Endothelial cell (in vitro differentiated cells): ENCODE results near the gene ALKBH6. TPM values are rescaled to one million over a fixed set of nuclear protein-coding genes. Genes with fewer than 3 reads are reported as not detected.
A peak's percentile ranks its signal among the peaks of the same experiment; 100 is the strongest.

Source experiments
- DNase-seq: peaks from one replicate; pipeline ENCODE4 v3.0.0; 2021; ENCODE audit warnings: low spot score
- H3K27ac Mint-ChIP-seq: one replicate; pipeline ENCODE4 v1.8.0; 2021; ENCODE audit warnings: mixed read lengths, inconsistent platforms; ENCODE audit not compliant: unreplicated experiment
- H3K27me3 Mint-ChIP-seq: one replicate; pipeline ENCODE4 v1.8.0; 2021; ENCODE audit warnings: mild to moderate bottlenecking, moderate library complexity, mixed read lengths, inconsistent platforms; ENCODE audit not compliant: unreplicated experiment
- H3K36me3 Mint-ChIP-seq: one replicate; pipeline ENCODE4 v1.8.0; 2021; ENCODE audit warnings: mild to moderate bottlenecking, low read depth, mixed read lengths, inconsistent platforms; ENCODE audit not compliant: unreplicated experiment
- H3K4me1 Mint-ChIP-seq: one replicate; pipeline ENCODE4 v1.8.0; 2021; ENCODE audit warnings: mild to moderate bottlenecking, mixed read lengths, inconsistent platforms; ENCODE audit not compliant: unreplicated experiment
- H3K4me3 Mint-ChIP-seq: one replicate; pipeline ENCODE4 v1.8.0; 2021; ENCODE audit warnings: mild to moderate bottlenecking, mixed read lengths, inconsistent platforms; ENCODE audit not compliant: unreplicated experiment
- H3K9me3 Mint-ChIP-seq: one replicate; pipeline ENCODE4 v1.8.0; 2021; ENCODE audit warnings: mixed read lengths, inconsistent platforms; ENCODE audit not compliant: unreplicated experiment
- total RNA-seq: library from RNA; stranded (reverse); fragmentation: NEBNext Ultra II Directional; extraction: Animal tissue kit (Norgen Biotek cat#: 25700); gene quantifications from one replicate; pipeline ENCODE4 v1.2.1, GENCODE V29; 2021; ENCODE audit not compliant: unreplicated experiment
- TF ChIP-seq, protein P1 (sequence below): fragments of 200-600 bp; sonication (generic); IDR thresholded peaks from one replicate; pipeline ENCODE4 v1.5.0; 2021; ENCODE audit warnings: antibody characterized with exemption; ENCODE audit not compliant: unreplicated experiment

Gene ALKBH6
- total RNA-seq, 1 donor from 2014 or later = 27.3 TPM

DNA sequence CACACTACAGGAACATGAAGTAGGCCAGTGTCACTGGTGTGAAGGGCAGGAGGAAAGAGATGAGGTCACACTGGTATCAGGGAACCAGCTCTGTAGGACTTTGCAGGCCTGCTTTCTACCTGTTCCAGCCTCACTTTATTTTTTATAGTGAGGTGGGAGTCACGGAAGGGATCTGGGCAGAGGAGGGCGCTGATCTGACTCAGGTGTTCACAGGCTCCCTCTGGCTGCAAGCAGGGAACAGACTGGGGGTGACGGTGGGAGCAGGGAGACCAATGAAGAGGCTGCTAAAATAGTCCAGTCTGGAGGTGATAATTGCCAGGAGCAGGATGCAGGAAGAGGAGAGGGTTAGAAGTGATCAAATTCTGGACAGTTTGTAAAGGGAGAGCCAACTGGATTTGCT lies 37.2 kb upstream of the ALKBH6 start:
- Mint-ChIP-seq H3K36me3 (peaks cover 11% of the 10 kb centered on the region), H3K9me3 (no peaks in the 10 kb centered on the region), H3K4me3 (no peak overlapping the region), H3K27ac (peak overlapping the region; percentile 51), H3K27me3 (peaks cover 9% of the 10 kb centered on the region), H3K4me1 (peaks cover 19% of the 10 kb centered on the region)
- TF ChIP-seq, protein P1, sequence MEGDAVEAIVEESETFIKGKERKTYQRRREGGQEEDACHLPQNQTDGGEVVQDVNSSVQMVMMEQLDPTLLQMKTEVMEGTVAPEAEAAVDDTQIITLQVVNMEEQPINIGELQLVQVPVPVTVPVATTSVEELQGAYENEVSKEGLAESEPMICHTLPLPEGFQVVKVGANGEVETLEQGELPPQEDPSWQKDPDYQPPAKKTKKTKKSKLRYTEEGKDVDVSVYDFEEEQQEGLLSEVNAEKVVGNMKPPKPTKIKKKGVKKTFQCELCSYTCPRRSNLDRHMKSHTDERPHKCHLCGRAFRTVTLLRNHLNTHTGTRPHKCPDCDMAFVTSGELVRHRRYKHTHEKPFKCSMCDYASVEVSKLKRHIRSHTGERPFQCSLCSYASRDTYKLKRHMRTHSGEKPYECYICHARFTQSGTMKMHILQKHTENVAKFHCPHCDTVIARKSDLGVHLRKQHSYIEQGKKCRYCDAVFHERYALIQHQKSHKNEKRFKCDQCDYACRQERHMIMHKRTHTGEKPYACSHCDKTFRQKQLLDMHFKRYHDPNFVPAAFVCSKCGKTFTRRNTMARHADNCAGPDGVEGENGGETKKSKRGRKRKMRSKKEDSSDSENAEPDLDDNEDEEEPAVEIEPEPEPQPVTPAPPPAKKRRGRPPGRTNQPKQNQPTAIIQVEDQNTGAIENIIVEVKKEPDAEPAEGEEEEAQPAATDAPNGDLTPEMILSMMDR = no peak
- peak; percentile 27 for DNase-seq

DNA sequence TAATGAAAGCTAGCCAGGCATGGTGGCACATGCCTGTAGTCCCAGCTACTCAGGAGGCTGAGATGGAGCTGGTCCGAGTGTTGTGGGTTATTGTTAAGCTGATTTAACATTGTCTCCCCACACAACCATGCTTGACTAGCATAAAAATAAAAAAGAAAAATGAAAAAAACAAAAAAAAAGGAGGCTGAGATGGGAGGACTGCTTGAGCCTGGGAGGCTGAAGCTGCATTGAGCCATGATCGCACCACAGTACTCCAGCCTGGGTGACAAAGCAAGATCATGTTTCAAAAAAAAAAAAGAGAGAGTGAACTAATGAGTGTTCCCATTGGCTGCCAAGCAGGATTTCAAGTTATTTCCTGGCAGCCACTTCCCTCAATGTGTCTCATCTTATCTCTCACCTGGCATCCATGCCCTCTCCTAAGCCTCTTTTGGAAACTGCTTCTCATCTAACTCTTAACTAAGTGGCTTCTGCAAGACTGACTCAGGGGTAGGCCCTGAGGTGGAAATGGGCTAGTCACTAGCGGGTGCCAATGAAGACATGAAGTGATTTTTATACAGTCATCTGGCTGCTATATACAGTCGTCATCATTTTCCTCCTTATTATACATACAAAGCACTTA lies 35.2 kb upstream of the ALKBH6 start:
- no peak for DNase-seq
- peaks cover 14% of the 10 kb centered on the region for H3K4me1 Mint-ChIP-seq
- no peaks in the 10 kb centered on the region for H3K9me3 Mint-ChIP-seq
- H3K27ac Mint-ChIP-seq = peak overlapping the region; percentile 14
- no peak overlapping the region for H3K4me3 Mint-ChIP-seq
- H3K36me3 Mint-ChIP-seq = peaks cover 21% of the 10 kb centered on the region
- peaks cover 6% of the 10 kb centered on the region for H3K27me3 Mint-ChIP-seq
- TF ChIP-seq, protein P1 = no peak

DNA sequence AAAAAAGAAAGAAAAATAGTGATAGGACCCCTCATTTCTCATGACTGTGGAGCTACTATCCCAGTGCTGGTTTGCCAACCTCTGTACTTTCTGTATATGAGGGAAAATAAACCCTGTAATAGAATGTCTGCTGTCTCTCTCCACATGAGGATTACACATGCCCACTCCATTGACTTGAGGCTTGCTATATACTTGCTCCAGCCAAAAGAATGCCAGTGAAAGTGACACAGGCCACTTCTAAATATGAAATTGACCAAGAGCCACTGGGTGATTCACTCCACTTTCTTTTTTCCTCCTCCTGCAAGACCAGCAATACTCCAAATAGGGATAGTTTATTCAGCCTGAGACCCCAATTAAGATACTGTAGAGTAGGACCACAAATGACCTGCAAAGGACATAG lies 33.8 kb upstream of the ALKBH6 start:
- Mint-ChIP-seq H3K36me3 (peaks cover 15% of the 10 kb centered on the region), H3K4me1 (peaks cover 9% of the 10 kb centered on the region), H3K4me3 (no peak overlapping the region), H3K27ac (no peak overlapping the region), H3K9me3 (no peaks in the 10 kb centered on the region), H3K27me3 (peaks cover 2% of the 10 kb centered on the region)
- no peak for DNase-seq
- TF ChIP-seq, protein P1 = no peak

DNA sequence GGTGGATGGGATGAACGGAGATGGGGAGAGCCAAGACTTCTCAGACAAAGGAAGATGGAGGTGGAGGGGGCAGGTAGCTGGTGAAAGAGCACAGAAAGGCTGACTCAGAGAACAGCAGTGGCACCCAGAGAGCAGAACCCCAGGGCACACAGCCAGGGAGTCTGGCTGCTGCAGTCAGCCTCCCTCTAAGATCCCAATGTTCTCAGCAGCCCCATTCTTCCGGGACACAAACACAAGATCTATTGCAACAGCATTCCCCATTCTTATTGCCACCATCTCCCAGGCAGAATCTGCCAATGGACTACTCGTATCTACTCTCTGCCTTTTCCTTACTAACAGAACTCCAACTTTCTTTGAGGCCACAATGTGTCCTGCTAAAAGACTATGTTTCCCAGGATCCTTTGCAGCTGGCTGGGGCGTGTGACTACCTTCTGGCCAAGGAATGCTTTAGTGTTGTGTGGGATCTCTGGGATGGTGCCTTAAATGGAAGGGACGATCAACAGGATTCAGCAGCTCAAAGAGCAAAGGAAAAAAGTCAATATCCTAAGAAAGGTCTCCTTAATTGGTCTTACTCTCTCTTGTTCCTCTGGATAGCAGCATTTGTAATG lies 32.5 kb upstream of the ALKBH6 start:
- peaks cover 2% of the 10 kb centered on the region for H3K27me3 Mint-ChIP-seq
- TF ChIP-seq, protein P1 = no peak
- H3K27ac Mint-ChIP-seq = no peak overlapping the region
- no peaks in the 10 kb centered on the region for H3K9me3 Mint-ChIP-seq
- no peak overlapping the region for H3K4me3 Mint-ChIP-seq
- no peak for DNase-seq
- peaks cover 18% of the 10 kb centered on the region for H3K4me1 Mint-ChIP-seq
- H3K36me3 Mint-ChIP-seq = peaks cover 15% of the 10 kb centered on the region

DNA sequence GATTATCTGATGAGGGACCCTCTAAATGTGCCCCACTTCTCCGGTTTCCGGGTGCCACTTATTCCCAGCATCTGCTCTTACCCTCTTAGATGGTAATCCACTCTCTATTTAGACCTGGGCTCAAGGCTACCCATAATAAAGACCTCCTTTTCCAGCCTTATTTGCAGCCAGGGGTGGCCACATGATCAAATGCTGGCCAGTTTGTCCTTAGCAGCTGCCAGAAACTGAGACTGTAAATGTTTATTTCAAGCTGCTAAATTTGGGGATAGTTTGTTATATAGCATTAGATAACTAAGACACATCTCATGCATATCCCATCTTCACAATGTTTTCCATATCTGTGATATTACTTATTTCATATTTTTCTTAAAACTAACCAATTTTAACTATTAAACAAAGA lies 29.9 kb upstream of the ALKBH6 start:
- DNase-seq = no peak
- H3K27ac Mint-ChIP-seq = no peak overlapping the region
- no peak overlapping the region for H3K4me3 Mint-ChIP-seq
- no peaks in the 10 kb centered on the region for H3K9me3 Mint-ChIP-seq
- peaks cover 2% of the 10 kb centered on the region for H3K27me3 Mint-ChIP-seq
- H3K4me1 Mint-ChIP-seq = peaks cover 16% of the 10 kb centered on the region
- peaks cover 18% of the 10 kb centered on the region for H3K36me3 Mint-ChIP-seq
- TF ChIP-seq, protein P1 = no peak
